ENCODE results near the gene EDC4. TPM values are rescaled to one million over a fixed set of nuclear protein-coding genes. Genes with fewer than 3 reads are reported as not detected.

EDC4 gene
- total and polyA plus RNA-seq, 2 of the 8 experiments (the other 6 are each of a cell fraction or from before 2014, with no cell fraction given): 58.5 to 72.7 TPM

GRCh38 chr16:67928561-67929364 lies 55.9 kb downstream of the EDC4 start:
- H2AFZ ChIP-seq (ENCODE audit: low read length): no peak overlapping the region
- H3K4me1 ChIP-seq (replicated peaks in 1 of 4; ENCODE audit: control insufficient read depth in 3 of 4, insufficient read depth in 4 of 4, low read length in 3 of 4): peaks cover 0 to 8% (median 4%) of the 10 kb centered on the region in 4 experiments; a peak in 5 of 7 replicates
- no peak overlapping the region for H2BK12ac ChIP-seq (ENCODE audit: low read depth, low read length)
- DNase-seq (ENCODE audit: low read depth in 1 of 2, low spot score in 2 of 2) (peak in 1 of 2 experiments; percentile 91), FAIRE-seq (peak; percentile 78)
- no peak overlapping the region for H3K4me2 ChIP-seq (ENCODE audit: insufficient read depth in 1 of 2, low read depth in 2 of 2, low read length in 2 of 2)
- H3K27me3 ChIP-seq (replicated peaks in 1 of 4; ENCODE audit: control insufficient read depth in 3 of 4, extremely low read depth in 1 of 4, insufficient read depth in 3 of 4, low read length in 3 of 4): no peaks in the 10 kb centered on the region
- 61% methylated on average over 15 of the region's 16 CpGs; no CpG with 5 or more reads in 1 of the 2 experiments for WGBS, 2 experiments (ENCODE audit: extremely low coverage in 1 of 2, insufficient coverage in 1 of 2, insufficient read length in 1 of 2, insufficient replicate concordance in 2 of 2, low coverage in 1 of 2, low lambda C conversion rate in 2 of 2, missing lambda C conversion rate in 1 of 2)
- no peaks in the 10 kb centered on the region for H3K79me2 ChIP-seq (ENCODE audit: control insufficient read depth in 1 of 2, insufficient read depth in 2 of 2, low read length in 2 of 2)
- H2AK5ac ChIP-seq (ENCODE audit: low read depth, low read length): no peak overlapping the region
- H3K18ac ChIP-seq (ENCODE audit: extremely low read depth, low read length): no peak overlapping the region
- H3K23me2 ChIP-seq (ENCODE audit: low read depth, low read length): no peaks in the 10 kb centered on the region
- H3K27ac ChIP-seq (ENCODE audit: low read depth, low read length): no peak overlapping the region
- CTCF ChIA-PET (ENCODE audit: partially characterized antibody): interaction anchor here (0.7 to 27.1 kb wide), 19 partner anchors 9 to 265 kb away, joined by 3 to 623 read pairs (median 4); partner anchors contain the start of genes EDC4, NRN1L, PSKH1 and RANBP10
- no peak overlapping the region for H2BK120ac ChIP-seq (replicated peaks; ENCODE audit: low read depth, low read length)
- no peak overlapping the region for H3K9ac ChIP-seq (replicated peaks in 1 of 4; ENCODE audit: extremely low read depth in 1 of 4, low read depth in 3 of 4, low read length in 3 of 4)
- no peak overlapping the region for H3K14ac ChIP-seq (ENCODE audit: insufficient read length)
- H2BK20ac ChIP-seq (ENCODE audit: low read length): no peak overlapping the region
- H4K20me1 ChIP-seq (replicated peaks in 1 of 2; ENCODE audit: control insufficient read depth in 1 of 2, insufficient read depth in 2 of 2, low read length in 2 of 2): peaks cover 3 to 27% of the 10 kb centered on the region in 2 experiments
- no peaks in the 10 kb centered on the region for H3K9me3 ChIP-seq (ENCODE audit: insufficient read depth in 2 of 2, low read depth in 1 of 2, low read length in 1 of 2)
- H2BK5ac ChIP-seq (ENCODE audit: low read depth, low read length): no peak overlapping the region
- H3K4me3 ChIP-seq (ENCODE audit: extremely low read depth in 1 of 4, insufficient read depth in 2 of 4, low read depth in 3 of 4, low read length in 4 of 4): no peak overlapping the region
- no peak overlapping the region for H3K4ac ChIP-seq (replicated peaks; ENCODE audit: insufficient read length, low read depth, low read length)
- no peak overlapping the region for H4K5ac ChIP-seq (ENCODE audit: insufficient read length, low read depth, low read length)
- no peaks in the 10 kb centered on the region for H3K79me1 ChIP-seq (ENCODE audit: low read depth, low read length)
- POLR2A ChIA-PET (ENCODE audit: partially characterized antibody): interaction anchor here (0.7 to 7.5 kb wide), 6 partner anchors 7 to 51 kb away, joined by 3 to 43 read pairs (median 15); partner anchors contain the start of genes LCAT, NRN1L and PSMB10
- H4K91ac ChIP-seq (replicated peaks; ENCODE audit: insufficient read length, low read length): no peak overlapping the region
- no peak overlapping the region for H2BK15ac ChIP-seq (ENCODE audit: low read length)
- H3K36me3 ChIP-seq (ENCODE audit: control insufficient read depth in 2 of 4, insufficient read depth in 4 of 4, low read length in 3 of 4): no peaks in the 10 kb centered on the region; a peak in 2 of 8 replicates
- H4K8ac ChIP-seq (ENCODE audit: extremely low read depth, insufficient read depth, low read length): no peak overlapping the region
- H3K56ac ChIP-seq (replicated peaks; ENCODE audit: insufficient read length, low read depth, low read length): no peak overlapping the region
- no peak overlapping the region for H3K23ac ChIP-seq (ENCODE audit: insufficient read length)
- TF ChIP-seq TAF7 (optimal IDR thresholded peaks at IDR 0.05; ENCODE audit: borderline replicate concordance, low read depth, low read length): no peak
- peak; percentile 45 for TF ChIP-seq NANOG (IDR thresholded peaks at IDR 0.05; ENCODE audit: insufficient read depth, low read depth, low read length, poor library complexity, severe bottlenecking)
- TF ChIP-seq CBX5 (IDR thresholded peaks at IDR 0.05; ENCODE audit: low read depth, low read length): no peak
- peak; percentile 47 for TF ChIP-seq MAX (IDR thresholded peaks at IDR 0.05)
- no peak for TF ChIP-seq ATF3 (IDR thresholded peaks at IDR 0.05; ENCODE audit: insufficient read depth, low read depth, low read length)
- no peak for TF ChIP-seq SUZ12 (IDR thresholded peaks at IDR 0.05; ENCODE audit: low read length)
- TF ChIP-seq EZH2 (IDR thresholded peaks at IDR 0.05; ENCODE audit: low read depth, low read length, severe bottlenecking): no peak

Measured in H1 (cell line).